HEK293T (cell line): ENCODE data around the gene BDNF.

ENCODE experiments used
- ARNT ChIP-seq: fragments of 450-650 bp; IDR thresholded peaks from 2 replicates; pipeline ENCODE4 v1.6.1; 2017; ENCODE audit warnings: mild to moderate bottlenecking
- BHLHE40 ChIP-seq: fragments of 450-650 bp; IDR thresholded peaks from 2 replicates; pipeline ENCODE4 v1.6.1; 2016; ENCODE audit warnings: mild to moderate bottlenecking, moderate library complexity, borderline replicate concordance
- CTBP1 ChIP-seq: fragments of 450-650 bp; IDR thresholded peaks from 2 replicates; pipeline ENCODE4 v1.6.1; 2016; ENCODE audit warnings: borderline replicate concordance
- ELF4 ChIP-seq: fragments of 450-650 bp; IDR thresholded peaks from 2 replicates; pipeline ENCODE4 v1.6.1; 2017; ENCODE audit warnings: antibody characterized with exemption
- FOXA1 ChIP-seq: fragments of 450-650 bp; IDR thresholded peaks from 2 replicates; pipeline ENCODE4 v1.6.1; 2016; ENCODE audit warnings: mild to moderate bottlenecking
- FOXK2 ChIP-seq: fragments of 450-650 bp; IDR thresholded peaks from 2 replicates; pipeline ENCODE4 v1.6.1; 2016; ENCODE audit warnings: mild to moderate bottlenecking
- FOXM1 ChIP-seq: fragments of 450-650 bp; IDR thresholded peaks from 2 replicates; pipeline ENCODE4 v1.6.1; 2017; ENCODE audit warnings: mild to moderate bottlenecking, borderline replicate concordance
- HDGF ChIP-seq: fragments of 450-650 bp; IDR thresholded peaks from 2 replicates; pipeline ENCODE4 v1.6.1; 2017; ENCODE audit warnings: antibody characterized with exemption, borderline replicate concordance
- L3MBTL2 ChIP-seq: fragments of 450-650 bp; conservative IDR thresholded peaks from 2 replicates; pipeline ENCODE4 v1.6.1; 2016; ENCODE audit warnings: mild to moderate bottlenecking
- NFRKB ChIP-seq: fragments of 450-650 bp; IDR thresholded peaks from 2 replicates; pipeline ENCODE4 v1.6.1; 2016; ENCODE audit warnings: mild to moderate bottlenecking, moderate library complexity
- PKNOX1 ChIP-seq: fragments of 450-650 bp; IDR thresholded peaks from 2 replicates; pipeline ENCODE4 v1.6.1; 2016
- SP1 ChIP-seq: fragments of 450-650 bp; IDR thresholded peaks from 2 replicates; pipeline ENCODE4 v1.6.1; 2017
- SUZ12 ChIP-seq: fragments of 450-650 bp; IDR thresholded peaks from 2 replicates; pipeline ENCODE4 v1.6.1; 2016; ENCODE audit warnings: mild to moderate bottlenecking

GRCh38 chr11:27703481-27703880, 3.2 kb upstream of the BDNF start:
- TF ChIP-seq FOXA1 (no peak), NFRKB (no peak), BHLHE40 (no peak), SP1 (no peak), ARNT (no peak), FOXM1 (no peak), FOXK2 (no peak), PKNOX1 (no peak), CTBP1 (no peak), SUZ12 (no peak), ELF4 (no peak), HDGF (no peak), L3MBTL2 (no peak)
